Astrocyte (in vitro differentiated cells and primary cell): ENCODE results near the gene NUP210. TPM values are rescaled to one million over a fixed set of nuclear protein-coding genes. Genes with fewer than 3 reads are reported as not detected.

Experiments
- DNase-seq: peaks from one replicate; pipeline ENCODE4 v3.0.0-alpha.2; 2010; ENCODE audit warnings: low read depth
- FAIRE-seq: peaks from 2 replicates; lab custom pipeline; 2011; peaks lifted over from hg19 to GRCh38; lab: Jason Lieb, UNC
- H2AFZ ChIP-seq: 2 replicates; pipeline ENCODE4 v1.6.0; 2012; ENCODE audit warnings: low read depth, low read length, inconsistent platforms
- H3K27ac ChIP-seq: 2 replicates; pipeline ENCODE4 v1.5.1; 2011; ENCODE audit warnings: low read depth, low read length, inconsistent platforms
- H3K27me3 ChIP-seq: 2 replicates; pipeline ENCODE4 v1.6.0; 2011; ENCODE audit warnings: low read length, inconsistent platforms; ENCODE audit not compliant: insufficient read depth
- H3K36me3 ChIP-seq: 2 replicates; pipeline ENCODE4 v1.5.1; 2011; ENCODE audit warnings: low read length, inconsistent platforms; ENCODE audit not compliant: insufficient read depth
- H3K4me1 ChIP-seq: 2 replicates; pipeline ENCODE4 v1.5.1; 2011; ENCODE audit warnings: low read length, inconsistent platforms; ENCODE audit not compliant: insufficient read depth
- H3K4me2 ChIP-seq: 2 replicates; pipeline ENCODE4 v1.6.0; 2012; ENCODE audit warnings: low read length, inconsistent platforms
- H3K4me3 ChIP-seq: 2 replicates; pipeline ENCODE4 v1.5.1; 2011; ENCODE audit warnings: low read depth, mild to moderate bottlenecking, low read length, inconsistent platforms; ENCODE audit not compliant: insufficient read depth
- H3K79me2 ChIP-seq: 2 replicates; pipeline ENCODE4 v1.6.0; 2012; ENCODE audit warnings: mild to moderate bottlenecking, low read length, inconsistent platforms; ENCODE audit not compliant: insufficient read depth
- H3K9ac ChIP-seq: 2 replicates; pipeline ENCODE4 v1.6.0; 2012; ENCODE audit warnings: mild to moderate bottlenecking, low read length, inconsistent platforms
- H3K9me3 ChIP-seq: 2 replicates; pipeline ENCODE4 v1.5.1; 2012; ENCODE audit warnings: low read depth, mild to moderate bottlenecking, low read length, inconsistent platforms; ENCODE audit not compliant: insufficient read depth
- H4K20me1 ChIP-seq: 2 replicates; pipeline ENCODE4 v1.6.0; 2012; ENCODE audit warnings: low read length, inconsistent platforms; ENCODE audit not compliant: insufficient read depth
- H3K27ac Mint-ChIP-seq: one replicate; pipeline ENCODE4 v1.8.0; 2021; ENCODE audit warnings: mild to moderate bottlenecking, mixed read lengths; ENCODE audit not compliant: unreplicated experiment
- H3K27me3 Mint-ChIP-seq: one replicate; pipeline ENCODE4 v1.8.0; 2021; ENCODE audit warnings: low read depth, mixed read lengths; ENCODE audit not compliant: unreplicated experiment
- H3K36me3 Mint-ChIP-seq: one replicate; pipeline ENCODE4 v1.8.0; 2021; ENCODE audit warnings: low read depth, mixed read lengths; ENCODE audit not compliant: unreplicated experiment
- H3K4me1 Mint-ChIP-seq: one replicate; pipeline ENCODE4 v1.8.0; 2021; ENCODE audit warnings: low read depth, mixed read lengths; ENCODE audit not compliant: unreplicated experiment
- H3K4me3 Mint-ChIP-seq: one replicate; pipeline ENCODE4 v1.8.0; 2021; ENCODE audit warnings: mild to moderate bottlenecking, moderate library complexity, mixed read lengths; ENCODE audit not compliant: unreplicated experiment
- H3K9me3 Mint-ChIP-seq: one replicate; pipeline ENCODE4 v1.8.0; 2021; ENCODE audit warnings: mild to moderate bottlenecking, mixed read lengths; ENCODE audit not compliant: unreplicated experiment
- CTCF ChIP-seq: IDR thresholded peaks from 2 replicates; pipeline ENCODE4 v1.5.1; 2011; ENCODE audit warnings: low read depth, mild to moderate bottlenecking, inconsistent platforms, low read length, moderate library complexity; ENCODE audit not compliant: insufficient read depth
- EZH2 ChIP-seq: IDR thresholded peaks from 2 replicates; pipeline ENCODE4 v1.6.1; 2012; ENCODE audit warnings: mild to moderate bottlenecking, low read length, inconsistent platforms; ENCODE audit not compliant: insufficient read depth
- total RNA-seq: library from RNA; stranded (reverse); gene quantifications from 2 replicates; pipeline ENCODE4 v1.2.1, GENCODE V29; 2021

Gene NUP210
- total RNA-seq, 1 donor from 2014 or later = 1.2 TPM

GRCh38 chr3:13283877-13284264 is 136.3 kb downstream of the NUP210 start:
- Histone ChIP-seq H3K27ac (no peak overlapping the region), H3K9me3 (peaks cover 11% of the 10 kb centered on the region), H3K4me1 (peaks cover 10% of the 10 kb centered on the region), H3K79me2 (no peaks in the 10 kb centered on the region), H3K36me3 (no peaks in the 10 kb centered on the region), H3K4me3 (no peak overlapping the region), H2AFZ (no peak overlapping the region), H3K27me3 (peaks cover 22% of the 10 kb centered on the region), H3K4me2 (no peak overlapping the region), H4K20me1 (no peaks in the 10 kb centered on the region), H3K9ac (no peak overlapping the region)
- peaks cover 12% of the 10 kb centered on the region for H3K4me1 Mint-ChIP-seq
- TF ChIP-seq EZH2 (no peak), CTCF (no peak)
- H3K27me3 Mint-ChIP-seq = peaks cover 4% of the 10 kb centered on the region
- peaks cover 15% of the 10 kb centered on the region for H3K9me3 Mint-ChIP-seq
- H3K4me3 Mint-ChIP-seq = peak overlapping the region; percentile 88
- no peak overlapping the region for H3K27ac Mint-ChIP-seq
- DNase-seq = no peak
- no peak for FAIRE-seq
- peaks cover 2% of the 10 kb centered on the region for H3K36me3 Mint-ChIP-seq

- peaks cover 4% of the 10 kb centered on the region for H3K27me3 Mint-ChIP-seq
- Histone ChIP-seq H3K27ac (no peak overlapping the region), H3K9me3 (peaks cover 11% of the 10 kb centered on the region), H3K27me3 (peaks cover 22% of the 10 kb centered on the region), H3K4me2 (peak overlapping the region; percentile 79), H3K36me3 (no peaks in the 10 kb centered on the region), H3K4me1 (peaks cover 13% of the 10 kb centered on the region), H2AFZ (no peak overlapping the region), H3K9ac (no peak overlapping the region), H3K79me2 (no peaks in the 10 kb centered on the region), H3K4me3 (peak overlapping the region; percentile 37), H4K20me1 (no peaks in the 10 kb centered on the region)
- H3K27ac Mint-ChIP-seq = no peak overlapping the region
- FAIRE-seq (no peak), DNase-seq (no peak)
- peaks cover 15% of the 10 kb centered on the region for H3K9me3 Mint-ChIP-seq
- H3K4me1 Mint-ChIP-seq = peaks cover 13% of the 10 kb centered on the region
- peak overlapping the region; percentile 88 for H3K4me3 Mint-ChIP-seq
- TF ChIP-seq CTCF (no peak), EZH2 (peak; percentile 28)
- peaks cover 2% of the 10 kb centered on the region for H3K36me3 Mint-ChIP-seq
Observed at GRCh38 chr3:13282986-13283876, 136.9 kb downstream of the NUP210 start.
